ENCODE results near the gene SPA17.

Gene SPA17

DNA sequence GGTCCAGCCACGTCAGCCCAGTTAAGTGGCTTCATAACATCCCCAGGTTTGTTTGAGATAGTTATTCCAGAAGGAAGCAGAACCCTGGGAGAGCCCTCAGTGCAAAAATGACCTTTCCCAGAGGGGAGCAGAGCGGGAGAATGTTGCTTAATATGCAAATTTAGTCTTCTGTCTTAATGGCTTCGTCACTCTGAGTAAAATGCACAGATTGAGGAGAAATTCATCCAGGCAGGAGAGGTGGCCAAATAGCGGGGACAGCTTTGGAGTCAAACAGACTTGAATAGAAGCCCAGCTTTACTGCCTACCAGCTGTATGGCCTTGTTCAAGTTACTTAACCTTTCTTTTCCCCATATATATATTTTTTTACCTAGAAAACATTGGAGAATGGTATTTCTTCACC, 53.8 kb downstream of the SPA17 start:
- DNase-seq, result no peak

DNA sequence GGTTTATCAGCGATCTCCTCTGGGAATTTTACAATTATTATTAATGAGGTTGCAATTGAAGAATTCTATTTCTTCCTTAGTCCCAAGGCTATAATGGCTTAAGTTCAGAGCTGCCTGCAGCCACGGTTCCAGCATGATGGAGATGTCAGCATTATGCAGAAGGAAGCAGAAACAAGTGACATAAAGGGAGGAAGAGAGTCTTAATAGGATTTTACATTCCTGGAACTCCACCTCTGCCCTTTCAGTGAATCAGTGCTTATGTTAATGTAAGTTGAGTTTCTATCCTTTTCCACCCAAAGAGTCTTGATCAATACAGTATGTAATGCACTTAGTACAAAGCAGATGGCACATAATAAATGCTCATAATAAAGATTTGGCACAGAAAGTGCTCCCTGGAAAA, 54.4 kb downstream of the SPA17 start:
- DNase-seq, result no peak

GRCh38 chr11:124729571-124729970, 55.9 kb downstream of the SPA17 start:
- no peak for DNase-seq

DNA sequence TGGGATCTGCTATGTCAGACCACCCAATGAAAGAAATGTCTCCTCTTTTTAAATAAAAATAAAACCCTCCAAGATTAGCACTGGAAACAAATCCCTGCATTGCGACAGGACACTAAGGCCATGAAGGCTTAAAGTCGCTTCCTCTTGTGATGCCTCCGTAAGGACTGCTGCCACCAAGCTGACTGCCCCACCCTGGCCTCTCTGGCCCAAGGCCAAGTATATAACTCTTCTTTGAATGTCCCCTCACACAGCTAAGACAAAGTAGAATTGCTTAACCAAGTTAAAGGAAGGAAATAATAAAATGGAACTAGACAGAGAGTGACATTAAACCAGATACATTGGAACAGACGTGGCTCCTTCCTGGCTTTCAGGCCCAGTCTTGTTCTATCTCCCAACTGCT, 58.5 kb downstream of the SPA17 start:
- DNase-seq, result no peak

DNA sequence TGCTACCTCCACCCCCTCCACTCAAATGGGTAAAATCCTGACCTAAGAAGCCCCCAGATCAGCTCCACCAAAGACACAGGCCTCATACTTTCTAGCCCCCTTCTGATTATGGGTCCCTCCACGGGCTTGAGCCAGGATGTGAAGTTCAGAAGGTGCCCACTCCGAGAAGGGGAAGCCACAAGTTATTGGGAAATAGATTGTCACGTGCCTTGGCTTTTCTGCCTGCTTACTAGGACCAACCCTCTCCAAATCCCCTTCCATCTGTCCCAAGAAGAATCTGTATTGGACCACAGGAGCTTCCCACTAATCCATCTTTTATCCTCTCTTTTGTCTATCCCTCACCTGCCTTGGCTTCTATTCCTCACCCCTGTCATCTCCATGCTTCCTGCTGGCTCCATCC, 63.0 kb downstream of the SPA17 start:
- no peak for DNase-seq

DNA sequence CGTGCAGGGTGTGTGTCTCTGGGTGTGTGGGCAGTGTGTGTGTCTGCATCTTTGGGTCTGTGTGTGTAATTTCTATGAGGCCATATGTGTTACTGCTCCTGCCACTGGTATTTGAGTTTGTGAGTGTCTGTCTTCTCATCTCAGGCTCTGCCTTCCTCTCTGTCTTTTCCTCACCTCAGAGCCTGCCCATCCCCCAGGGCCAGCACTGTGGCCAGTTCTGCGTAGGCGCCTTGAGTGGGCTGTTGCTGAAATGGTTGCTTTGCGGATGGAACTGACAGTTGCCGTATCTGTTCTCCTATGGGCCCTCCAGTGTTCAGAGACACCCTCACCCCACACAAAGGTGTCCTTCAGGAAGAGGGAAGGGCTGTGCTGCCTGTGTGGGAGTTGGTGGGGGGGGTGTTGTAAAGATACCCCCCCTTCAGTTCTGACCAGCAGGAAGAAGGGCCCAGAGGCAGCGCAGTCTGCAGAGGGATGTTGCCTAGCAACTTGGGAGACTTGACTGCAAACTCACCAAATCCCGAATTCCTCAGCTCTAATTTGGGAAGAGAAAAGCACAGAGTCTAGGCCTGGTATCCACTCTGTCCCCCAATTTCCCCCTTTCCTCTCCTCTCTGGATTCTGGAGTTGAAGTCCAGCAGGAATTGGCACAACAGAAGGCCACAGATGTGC, 64.1 kb downstream of the SPA17 start:
- DNase-seq, result no peak

GRCh38 chr11:124738713-124739478, 65.2 kb downstream of the SPA17 start:
- DNase-seq, result no peak

DNA sequence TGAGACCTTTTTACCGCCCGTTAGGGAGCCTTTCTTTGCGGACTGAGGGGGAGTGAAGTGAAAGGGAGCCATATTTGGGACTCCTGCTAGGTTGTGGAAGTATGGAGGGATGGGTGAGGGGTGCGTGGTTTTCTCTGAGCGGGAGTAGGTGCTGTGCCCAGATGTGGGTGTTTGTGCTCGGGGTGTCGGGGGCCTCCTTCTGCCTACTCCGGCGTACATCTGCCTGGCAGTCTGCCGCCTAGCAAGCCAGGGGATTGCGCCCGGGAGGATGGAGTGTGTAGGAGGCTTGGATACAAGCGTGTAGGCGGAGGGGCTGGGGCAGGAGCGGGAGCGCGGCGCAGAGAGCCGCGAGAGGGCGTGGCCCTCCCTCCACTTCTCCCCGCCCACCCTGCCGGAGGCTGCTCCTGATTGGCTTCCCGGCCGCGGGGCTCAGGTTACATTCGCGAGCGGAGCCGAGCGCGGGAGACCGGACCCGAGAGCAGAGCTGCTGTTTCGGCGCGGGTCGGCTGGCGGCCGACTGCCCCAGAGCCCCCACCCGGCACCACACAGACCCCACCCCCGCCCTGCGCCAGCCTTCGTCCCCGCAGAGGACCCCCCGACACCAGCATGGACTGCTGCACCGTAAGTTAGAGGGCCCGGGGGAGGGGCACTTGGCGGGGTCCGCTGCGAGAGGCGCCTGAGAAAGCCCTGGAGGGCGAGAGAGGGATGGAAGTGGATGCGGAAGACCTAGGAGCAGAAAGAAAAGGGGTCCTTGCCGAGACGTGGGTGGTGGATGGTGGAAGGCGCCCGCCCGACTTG, 66.0 kb downstream of the SPA17 start, which contains the start of gene NRGN:
TSS of gene NRGN (plus strand) at position 464 of the 798 bp plus-strand sequence. CDS start at position 607, 143 bp downstream.
- peak; percentile 88 for DNase-seq

GRCh38 chr11:124740277-124740882, 66.7 kb downstream of the SPA17 start:
- DNase-seq, result no peak

GRCh38 chr11:124742555-124742954, 68.9 kb downstream of the SPA17 start:
- no peak for DNase-seq

- no peak for DNase-seq
Observed at GRCh38 chr11:124743050-124743449, 69.3 kb downstream of the SPA17 start.

- no peak for DNase-seq
Observed at GRCh38 chr11:124745270-124745834, 71.6 kb downstream of the SPA17 start.

- no peak for DNase-seq
Observed at GRCh38 chr11:124745835-124746620, 72.3 kb downstream of the SPA17 start.

- DNase-seq, result peak; percentile 24 to 40
Observed at GRCh38 chr11:124746621-124747243, 73.0 kb downstream of the SPA17 start.
